GM21423 (cell line): ENCODE data around the gene AJAP1.

Source experiments
- ATAC-seq: cut with Tn5 transposase; IDR thresholded peaks from one replicate; pipeline ENCODE4 v1.9.1; 2021; ENCODE audit warnings: mild to moderate bottlenecking, moderate library complexity; ENCODE audit not compliant: unreplicated experiment

AJAP1 gene

GRCh38 chr1:4678066-4678717 lies 23.8 kb downstream of the AJAP1 start:
- ATAC-seq, result no peak

GRCh38 chr1:4681026-4681425 lies 26.6 kb downstream of the AJAP1 start:
- ATAC-seq, result no peak

DNA sequence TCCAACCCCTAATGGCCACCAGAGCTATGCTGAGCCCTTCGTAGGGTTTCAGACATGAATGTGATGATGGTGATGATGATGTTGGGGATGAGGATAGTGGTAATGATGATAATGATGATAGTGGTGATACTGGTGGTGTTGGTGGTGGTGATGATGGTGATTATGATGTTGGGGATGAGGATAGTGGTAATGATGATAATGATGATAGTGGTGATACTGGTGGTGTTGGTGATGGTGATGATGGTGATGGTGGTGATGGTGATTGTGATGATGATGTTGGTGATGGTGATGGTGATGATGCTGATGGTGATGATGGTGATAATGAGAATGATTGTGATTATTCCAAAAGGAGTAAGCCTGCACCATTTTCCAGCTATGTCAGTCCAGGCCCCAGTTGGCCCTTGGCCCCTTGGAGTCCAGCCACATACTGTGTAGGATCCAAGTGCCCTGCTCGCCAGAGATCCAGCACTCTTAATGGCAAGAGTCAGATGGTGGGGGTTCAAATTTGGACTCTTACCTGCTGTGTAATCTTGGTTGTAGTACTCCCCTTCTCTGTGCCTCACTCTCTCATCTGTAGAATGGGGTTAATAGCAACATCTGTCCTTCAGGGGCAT lies 28.3 kb downstream of the AJAP1 start:
- no peak for ATAC-seq

- ATAC-seq, result no peak
Observed at GRCh38 chr1:4684136-4684535, 29.7 kb downstream of the AJAP1 start.

- no peak for ATAC-seq
Observed at GRCh38 chr1:4684864-4685522, 30.6 kb downstream of the AJAP1 start.

DNA sequence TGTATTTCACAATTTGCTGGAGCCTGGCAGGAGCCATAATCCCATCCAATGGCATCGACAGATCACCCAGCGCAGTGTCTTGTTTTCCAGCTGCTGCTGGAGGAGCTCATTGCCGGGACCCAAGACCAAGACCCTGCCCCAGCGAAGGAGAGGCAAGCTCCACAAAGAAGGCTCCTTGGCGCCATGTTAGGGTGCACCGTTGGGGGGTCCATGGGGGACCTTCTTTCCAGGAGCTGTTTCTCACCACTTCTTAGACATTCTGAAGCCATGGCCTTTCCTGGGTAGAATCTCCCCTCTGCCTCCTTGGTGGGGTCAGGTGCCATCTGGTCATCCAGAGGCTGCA lies 31.1 kb downstream of the AJAP1 start:
- no peak for ATAC-seq

GRCh38 chr1:4687943-4688342 lies 33.5 kb downstream of the AJAP1 start:
- no peak for ATAC-seq

GRCh38 chr1:4689271-4689935 lies 35.0 kb downstream of the AJAP1 start:
- ATAC-seq, result no peak

- ATAC-seq, result no peak
Observed at GRCh38 chr1:4689941-4690635, 35.7 kb downstream of the AJAP1 start.

- no peak for ATAC-seq
Observed at GRCh38 chr1:4690951-4691675, 36.7 kb downstream of the AJAP1 start.

- no peak for ATAC-seq
Observed at GRCh38 chr1:4691766-4692405, 37.5 kb downstream of the AJAP1 start.

DNA sequence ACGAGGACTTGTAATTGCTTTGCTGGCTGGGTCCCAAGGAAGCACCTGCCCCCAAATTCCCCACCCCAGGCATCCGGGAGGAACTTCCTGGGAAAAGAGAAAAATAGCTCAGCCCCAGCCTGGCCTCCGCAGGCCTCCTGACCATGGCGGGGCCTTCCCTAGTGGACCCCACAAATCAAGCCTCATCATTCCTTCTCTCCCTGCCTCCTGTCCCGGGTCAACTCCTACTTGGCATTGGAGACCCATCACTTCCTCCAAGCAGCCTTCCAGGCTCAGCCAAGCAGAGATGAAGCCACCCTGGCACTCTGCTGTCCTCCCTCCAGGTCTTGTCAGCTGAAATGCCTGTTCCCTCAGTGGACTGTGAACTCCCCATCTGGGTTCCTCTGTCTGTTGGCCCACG lies 38.0 kb downstream of the AJAP1 start:
- ATAC-seq, result no peak

DNA sequence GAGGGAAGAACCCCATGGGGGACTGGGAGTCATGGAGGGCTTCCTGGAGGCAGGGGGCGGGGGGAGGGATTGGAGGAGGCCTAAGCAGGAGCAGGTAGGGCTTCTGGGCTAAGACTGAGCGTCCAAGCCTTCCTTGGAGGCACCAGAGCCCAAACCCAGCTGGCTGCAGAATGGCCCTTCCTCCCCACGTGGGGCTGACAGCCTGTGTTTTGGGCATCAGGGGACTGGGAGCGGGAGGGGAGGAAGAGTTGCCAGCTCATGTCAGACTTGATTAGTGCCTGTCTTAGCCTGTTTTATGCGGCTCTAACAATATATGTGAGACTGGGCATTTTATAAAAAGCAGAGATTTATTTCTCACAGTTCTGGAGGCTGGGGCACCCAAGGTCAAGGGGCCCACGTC lies 38.9 kb downstream of the AJAP1 start:
- no peak for ATAC-seq

GRCh38 chr1:4693891-4694290 lies 39.5 kb downstream of the AJAP1 start:
- no peak for ATAC-seq

DNA sequence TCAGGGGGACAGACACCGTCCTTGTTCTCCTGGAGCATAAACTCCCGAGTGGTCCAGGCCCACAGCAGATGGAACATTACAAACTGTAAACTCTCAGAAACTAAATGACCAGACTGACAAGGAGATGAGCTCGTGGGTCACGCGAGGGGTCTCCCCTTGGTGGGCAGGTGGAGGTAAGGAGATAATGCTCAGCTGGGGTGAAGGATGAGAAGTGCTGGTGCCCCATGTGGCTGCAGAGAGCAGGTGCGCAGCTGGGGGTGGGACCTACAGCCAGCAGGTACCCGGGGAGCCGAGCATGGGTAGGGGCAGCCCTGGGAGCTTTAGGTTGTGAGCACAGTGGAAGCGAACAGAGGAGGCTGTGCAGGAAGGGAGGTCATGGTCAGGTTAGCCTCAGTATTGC lies 40.1 kb downstream of the AJAP1 start:
- ATAC-seq, result no peak

GRCh38 chr1:4695241-4695640 lies 40.8 kb downstream of the AJAP1 start:
- ATAC-seq, result no peak

DNA sequence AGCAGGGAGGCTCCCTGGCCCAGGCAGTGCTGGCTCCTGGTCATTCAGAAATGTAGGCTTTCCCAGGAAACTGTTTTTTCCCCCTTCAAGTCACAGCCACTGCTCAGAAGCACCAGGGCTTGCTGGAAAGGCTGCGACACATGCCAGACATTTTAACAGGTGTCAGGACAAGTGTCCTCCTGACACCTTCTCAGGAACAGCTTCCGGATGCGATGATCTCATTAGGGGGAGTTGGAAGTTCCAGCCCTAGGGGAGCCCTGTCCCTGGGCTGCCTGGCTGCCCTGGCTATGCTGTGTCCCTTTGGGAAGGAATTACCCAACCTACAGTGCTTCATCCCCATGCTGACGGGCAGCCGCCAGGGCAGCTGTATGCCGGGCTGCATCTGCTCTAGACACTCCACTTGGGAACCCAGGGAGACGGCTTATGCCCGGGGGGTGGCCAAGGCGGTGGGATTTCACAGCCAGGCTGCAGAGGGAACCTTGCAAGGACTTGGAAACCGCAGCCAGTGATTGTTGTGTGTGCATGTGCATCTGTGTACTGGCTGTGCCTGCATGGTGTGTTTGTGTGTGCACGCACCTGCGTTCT lies 41.8 kb downstream of the AJAP1 start:
- ATAC-seq, result no peak

DNA sequence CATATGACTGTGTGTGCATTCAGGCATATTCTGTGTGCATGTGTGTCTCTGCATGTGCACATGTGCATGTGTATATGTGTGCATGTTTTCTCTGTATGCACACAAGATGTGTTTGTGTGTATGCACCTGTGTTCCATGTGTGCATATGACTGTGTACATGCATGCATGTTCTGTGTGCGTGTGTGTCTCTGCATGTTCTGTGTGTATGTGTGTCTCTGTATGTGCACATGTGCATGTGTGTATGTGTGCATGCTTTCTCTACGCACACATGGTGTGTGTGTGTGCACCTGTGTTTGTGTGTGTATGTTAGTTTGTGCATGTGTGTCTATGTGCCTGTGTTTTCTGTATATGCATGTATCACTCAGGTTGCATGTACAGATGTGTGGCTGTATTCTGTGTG lies 42.3 kb downstream of the AJAP1 start:
- ATAC-seq, result no peak

- no peak for ATAC-seq
Observed at GRCh38 chr1:4697801-4698200, 43.4 kb downstream of the AJAP1 start.

- ATAC-seq, result no peak
Observed at GRCh38 chr1:4698911-4699310, 44.5 kb downstream of the AJAP1 start.
